Pons (tissue), 1 donor: ENCODE data around the gene SHQ1.
"Not testable (repeated sequence)": the region's sequence is repeated elsewhere in the genome, so short reads cannot be mapped to it uniquely, and the experiment has no call there.

Source experiments
- DNase-seq: peaks from one replicate; pipeline ENCODE4 v3.0.0-alpha.2; 2016; ENCODE audit warnings: low spot score

The SHQ1 gene

GRCh38 chr3:72800869-72801268 is 47.4 kb downstream of the SHQ1 start:
- no peak for DNase-seq

- no peak for DNase-seq
These were observed 49.6 kb downstream of the SHQ1 start for GRCh38 chr3:72798552-72799195.

DNA sequence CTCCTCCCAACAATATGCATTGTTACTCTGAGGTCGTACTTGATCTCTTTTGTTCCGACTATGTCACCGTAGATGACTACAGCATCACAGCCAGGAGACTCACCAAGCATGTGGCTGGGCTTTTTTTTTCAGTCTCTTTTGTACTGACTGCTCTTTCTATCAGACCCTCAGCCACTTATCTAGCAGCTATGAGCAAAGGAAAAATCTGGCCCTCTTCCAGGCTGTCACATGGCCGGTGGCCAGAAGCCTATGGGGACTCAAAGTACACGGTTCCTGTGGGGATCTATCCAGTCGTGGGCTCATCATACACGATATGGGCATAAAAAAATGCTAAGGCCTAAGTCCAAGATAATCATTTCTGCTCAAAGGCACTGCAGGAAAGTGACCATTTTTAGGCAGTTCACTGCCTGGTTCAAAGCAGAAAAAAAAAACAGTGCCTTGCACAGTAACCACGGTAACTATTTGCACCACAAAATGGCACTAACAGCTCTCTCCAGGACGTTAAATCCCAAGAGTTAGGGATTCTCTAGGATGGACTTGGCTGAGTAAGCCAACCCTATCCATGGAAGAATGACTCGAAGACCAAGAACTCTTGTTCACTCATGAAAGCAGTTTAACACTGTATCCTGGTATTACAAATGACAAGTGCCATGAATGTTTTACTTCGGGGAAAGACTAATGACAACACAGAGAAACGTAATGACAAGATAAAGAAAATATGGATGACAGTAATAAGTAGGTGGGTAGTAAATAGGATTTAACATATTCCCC is 50.3 kb downstream of the SHQ1 start:
- peak; percentile 59 for DNase-seq

GRCh38 chr3:72794079-72794478 is 54.2 kb downstream of the SHQ1 start:
- no peak for DNase-seq

GRCh38 chr3:72791161-72791560 is 57.1 kb downstream of the SHQ1 start:
- DNase-seq, result no peak

DNA sequence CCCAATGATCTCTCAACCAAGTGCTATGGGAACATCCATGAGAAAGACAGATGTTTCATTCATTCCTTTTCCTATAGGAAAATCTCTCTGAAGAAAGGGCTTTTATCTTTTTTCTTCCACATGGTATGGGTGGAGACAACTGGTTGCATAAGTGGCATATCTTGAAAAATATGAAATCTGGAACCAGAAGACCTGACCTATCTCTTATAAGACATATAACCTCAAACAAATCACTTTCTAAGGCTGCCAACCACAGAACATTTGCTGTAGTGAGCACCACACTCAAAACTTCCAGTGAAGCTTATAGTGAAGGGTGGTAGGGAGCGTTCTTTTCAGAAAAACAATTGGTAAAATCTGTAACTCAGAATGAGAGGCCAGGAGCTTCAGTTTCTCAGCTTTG is 58.5 kb downstream of the SHQ1 start:
- no peak for DNase-seq

GRCh38 chr3:72788232-72788631 is 60.0 kb downstream of the SHQ1 start:
- DNase-seq, result not testable (repeated sequence)

- DNase-seq, result no peak
These were observed 61.6 kb downstream of the SHQ1 start for GRCh38 chr3:72786668-72787067.

DNA sequence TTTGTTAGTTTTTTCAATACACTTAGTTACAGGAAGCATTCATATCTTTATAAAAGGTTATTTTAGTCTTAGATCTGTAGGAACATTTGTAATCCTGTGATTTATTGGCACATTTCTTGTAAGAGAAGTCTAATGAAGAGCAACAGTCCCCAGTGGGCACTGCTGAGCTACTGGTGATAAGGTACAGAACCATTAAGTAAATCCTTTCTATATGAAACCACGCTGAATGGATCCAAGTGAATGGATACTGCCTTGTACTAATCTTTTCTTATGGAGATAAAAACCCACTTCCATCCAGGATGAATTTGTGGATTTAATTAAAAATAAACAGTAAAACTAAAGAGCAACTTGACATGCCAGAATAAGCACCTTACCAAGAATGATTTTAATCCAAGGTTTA is 64.0 kb downstream of the SHQ1 start:
- no peak for DNase-seq

GRCh38 chr3:72782521-72782920 is 65.7 kb downstream of the SHQ1 start:
- no peak for DNase-seq

DNA sequence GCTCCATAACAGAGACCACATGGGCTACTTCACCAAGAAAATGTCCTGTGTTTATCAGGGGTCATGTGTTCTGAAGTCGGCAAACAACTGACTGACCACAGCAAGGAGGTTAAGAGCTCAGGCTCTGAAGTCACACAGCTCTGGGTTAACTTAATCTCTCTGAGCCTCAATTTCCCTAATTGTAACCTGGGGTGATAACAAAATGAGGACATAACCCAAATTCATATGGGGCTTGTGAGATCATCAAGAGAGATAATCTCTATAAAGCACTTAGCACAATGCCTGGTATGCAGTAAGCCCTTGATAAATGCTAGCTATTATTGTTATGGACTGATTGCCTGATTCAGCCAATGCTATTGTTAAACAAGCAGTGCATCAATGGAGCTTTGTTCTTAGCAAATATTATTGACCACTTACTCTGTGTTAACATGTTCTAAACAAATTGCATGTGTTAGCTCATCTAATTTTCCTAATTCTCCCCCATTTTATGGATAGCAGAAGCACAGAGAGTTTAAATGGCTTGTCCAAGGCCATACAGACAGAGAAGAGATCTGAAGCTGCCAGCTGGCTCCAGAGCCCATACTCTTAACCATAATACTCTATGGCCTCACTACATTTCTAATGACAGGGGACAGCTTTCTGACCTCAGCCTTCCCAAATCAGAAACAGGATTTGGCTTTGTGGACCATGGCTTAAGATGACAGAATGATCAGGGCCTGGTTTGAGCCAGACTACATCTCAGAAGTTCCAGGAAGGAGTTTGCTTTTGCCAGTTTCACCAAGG is 78.3 kb downstream of the SHQ1 start:
- DNase-seq, result no peak

- DNase-seq, result no peak
These were observed 79.3 kb downstream of the SHQ1 start for GRCh38 chr3:72768936-72769335.

DNA sequence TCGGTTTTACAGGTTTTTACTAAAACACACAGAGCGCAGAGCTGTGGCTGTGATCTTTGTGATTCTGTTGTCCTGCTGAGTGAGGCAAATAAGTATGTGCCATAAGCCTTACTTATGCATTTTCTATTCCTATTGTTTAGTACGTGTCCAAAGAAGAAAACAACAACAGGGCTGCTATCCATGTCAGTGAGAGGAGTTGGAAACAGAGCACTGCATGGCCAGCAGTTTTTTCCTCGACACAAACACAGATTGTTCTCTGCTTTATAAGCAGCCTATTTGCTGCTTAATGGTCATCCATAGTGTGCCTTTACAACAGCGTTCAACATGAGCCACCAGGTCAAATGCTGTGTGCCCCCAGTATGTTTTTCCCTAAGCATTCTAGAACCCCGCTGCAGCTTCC is 79.8 kb downstream of the SHQ1 start:
- peak; percentile 82 for DNase-seq

- peak; percentile 64 for DNase-seq
These were observed 80.2 kb downstream of the SHQ1 start for GRCh38 chr3:72768006-72768441.

- no peak for DNase-seq
These were observed 81.4 kb downstream of the SHQ1 start for GRCh38 chr3:72766866-72767265.

- no peak for DNase-seq
These were observed 84.3 kb downstream of the SHQ1 start for GRCh38 chr3:72763751-72764440.

GRCh38 chr3:72761410-72761809 is 86.8 kb downstream of the SHQ1 start:
- no peak for DNase-seq

DNA sequence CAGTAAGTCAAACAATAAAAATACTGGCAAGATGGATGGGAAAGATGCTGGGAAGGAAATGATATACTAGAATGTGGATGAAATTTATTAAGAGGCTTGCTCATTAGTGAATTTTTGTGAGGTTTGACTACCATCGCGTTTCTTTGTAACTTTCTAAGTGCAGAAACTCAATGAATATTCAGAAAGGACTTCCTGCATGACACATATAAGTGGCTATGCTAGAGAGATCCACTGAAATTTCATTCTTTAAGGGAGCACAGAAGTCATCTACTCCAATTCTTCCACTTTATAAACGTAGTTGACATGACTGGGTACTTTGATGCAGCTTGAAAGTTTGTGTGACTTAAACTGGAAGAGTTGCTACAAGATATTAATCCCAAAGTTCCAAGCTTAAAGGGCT is 88.0 kb downstream of the SHQ1 start:
- DNase-seq, result no peak

- DNase-seq, result peak; percentile 47
These were observed 91.3 kb downstream of the SHQ1 start for GRCh38 chr3:72756900-72757299.

- DNase-seq, result no peak
These were observed 93.7 kb downstream of the SHQ1 start for GRCh38 chr3:72754582-72754981.

DNA sequence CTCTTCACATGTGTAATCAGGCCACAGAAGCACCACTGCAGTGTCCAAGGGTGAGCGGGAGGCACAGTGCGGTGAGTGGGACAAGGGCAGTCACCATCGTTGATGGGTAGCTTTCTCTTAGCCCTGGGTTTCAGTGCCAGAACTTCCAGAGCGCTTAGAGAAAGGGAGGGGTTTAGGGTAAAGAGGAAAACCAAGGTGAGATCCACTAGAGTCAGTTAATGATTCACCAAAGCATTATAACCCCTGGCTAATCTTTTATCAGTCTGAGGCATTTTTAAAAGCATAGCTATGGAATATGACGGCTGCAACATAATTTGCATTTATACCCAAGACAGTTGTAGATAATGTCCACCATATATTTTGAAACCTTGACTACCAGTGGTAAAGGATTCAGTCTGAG is 94.8 kb downstream of the SHQ1 start:
- DNase-seq, result no peak

GRCh38 chr3:72750405-72750965 is 97.8 kb downstream of the SHQ1 start:
- DNase-seq, result no peak
